Tibial nerve (tissue), 4 donors: ENCODE data around the gene DNASE1L1. TPM values are rescaled to one million over a fixed set of nuclear protein-coding genes. Genes with fewer than 3 reads are reported as not detected.
"Not testable (repeated sequence)": the region's sequence is repeated elsewhere in the genome, so short reads cannot be mapped to it uniquely, and the experiment has no call there.

ENCODE experiments used
- DNase-seq, 2 donors: peaks; one replicate each; pipeline ENCODE4 v3.0.0-alpha.2; 2019; ENCODE audit warnings: low spot score in 2 of 2
- H3K27ac ChIP-seq, 4 donors: fragments of 200-600 bp; sonication (generic) in 3 of 4; one replicate each; pipeline ENCODE4 v1.5.1; 2017 to 2019; ENCODE audit warnings: mild to moderate bottlenecking in 1 of 4
- H3K27me3 ChIP-seq, 2 donors: fragments of 200-600 bp; sonication (generic) in 1 of 2; one replicate each; pipeline versions ENCODE4 v1.5.1 to v1.6.0; 2017 to 2019
- H3K36me3 ChIP-seq, 3 donors: fragments of 200-600 bp; sonication (generic); one replicate each; pipeline ENCODE4 v1.5.1; 2018 to 2019
- H3K4me1 ChIP-seq, 4 donors: fragments of 200-600 bp; sonication (generic) in 3 of 4; one replicate each; pipeline ENCODE4 v1.5.1; 2017 to 2019
- H3K4me3 ChIP-seq, 4 donors: fragments of 200-600 bp; sonication (generic) in 3 of 4; one replicate each; pipeline ENCODE4 v1.5.1; 2017 to 2019; ENCODE audit warnings: mild to moderate bottlenecking in 1 of 4, moderate library complexity in 1 of 4
- H3K9me3 ChIP-seq, 4 donors: fragments of 200-600 bp; sonication (generic) in 3 of 4; one replicate each; pipeline ENCODE4 v1.5.1; 2017 to 2019
- EP300 ChIP-seq, 2 donors: sonication (generic); formaldehyde crosslinking; IDR thresholded peaks; one replicate each; pipeline ENCODE4 v1.6.1; 2017; ENCODE audit warnings: antibody characterized with exemption in 2 of 2, mild to moderate bottlenecking in 1 of 2
- POLR2A ChIP-seq, 2 donors: fragments of 450-650 bp; IDR thresholded peaks; one replicate each; pipeline ENCODE4 v1.6.1; 2017; ENCODE audit warnings: antibody characterized with exemption in 2 of 2, mild to moderate bottlenecking in 2 of 2, moderate library complexity in 2 of 2
- WGBS, 2 donors: methylation state at CpG; one replicate each; pipeline ENCODE4 v1.1.5; 2018; 5-methylcytosine and 5-hydroxymethylcytosine counted together
- total RNA-seq, 4 donors: library from RNA; depleted of rRNA; stranded (reverse); fragments of >200 nt; gene quantifications; one replicate each; pipeline ENCODE4 v1.1.0, GENCODE V29; 2016
- TF ChIP-seq, protein P1 (sequence below), 5 experiments: fragments of 200-600 bp in 3 of 5; fragments of 450-650 bp in 2 of 5; sonication (generic) in 3 of 5; IDR thresholded peaks; one replicate each; pipeline ENCODE4 v1.5.1; 2016 to 2019; ENCODE audit warnings: antibody characterized with exemption in 5 of 5, mild to moderate bottlenecking in 3 of 5, moderate library complexity in 2 of 5

The DNASE1L1 gene
- total RNA-seq, 4 donors from 2014 or later, result 21.4 to 36.0 (median 28.6) TPM

DNA sequence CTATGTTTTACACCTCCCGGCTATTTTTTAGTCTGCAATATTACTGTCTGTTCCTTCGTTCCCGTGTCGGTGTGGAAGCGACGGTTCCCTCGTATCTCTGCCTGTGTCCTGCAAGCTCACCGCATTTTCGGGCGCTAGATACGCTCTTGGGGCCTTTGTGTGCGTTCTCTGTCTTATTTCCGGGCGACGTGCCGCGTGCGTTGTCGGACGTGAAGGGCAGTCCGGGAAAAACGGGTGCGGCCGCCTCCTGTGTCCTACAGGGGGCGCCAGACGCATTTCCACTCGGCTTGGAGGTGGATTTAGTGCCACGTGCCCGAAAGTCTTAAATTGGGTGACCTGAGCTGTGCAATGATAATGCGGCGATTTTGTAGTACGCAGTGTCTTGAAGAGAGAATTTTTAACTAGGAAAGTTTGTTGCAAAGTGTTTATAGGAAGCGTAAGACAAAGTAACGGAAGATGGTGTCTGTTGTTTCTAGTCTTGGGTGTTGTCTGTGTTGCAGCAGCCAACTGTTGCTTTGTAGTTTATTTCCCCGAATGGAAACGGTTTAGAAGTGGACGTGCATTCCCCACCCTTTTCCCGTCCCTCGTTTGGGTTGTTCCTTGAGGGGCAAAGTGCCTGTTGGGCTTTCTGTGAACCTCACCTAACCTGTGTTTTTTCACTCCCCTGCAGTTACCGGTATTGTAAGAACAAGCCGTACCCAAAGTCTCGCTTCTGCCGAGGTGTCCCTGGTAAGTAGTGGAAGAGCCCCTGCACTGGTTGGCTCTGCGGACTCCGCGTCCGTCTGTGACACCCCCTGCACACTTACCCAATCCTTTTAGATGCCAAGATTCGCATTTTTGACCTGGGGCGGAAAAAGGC, 10.2 kb downstream of the DNASE1L1 start:
- Histone ChIP-seq H3K36me3 (peaks cover 0 to 23% (median 6%) of the 10 kb centered on the region in 3 donors), H3K27me3 (no peaks in the 10 kb centered on the region), H3K9me3 (no peaks in the 10 kb centered on the region), H3K27ac (peak overlapping the region; percentile 97 to 99 (median 98)), H3K4me1 (peaks cover 0 to 18% (median 0%) of the 10 kb centered on the region in 4 donors), H3K4me3 (peak overlapping the region; percentile 50 to 77 (median 71))
- WGBS, 2 donors, result 2 to 46% methylated on average over 33 to 49 of the region's 49 CpGs
- TF ChIP-seq, protein P1, sequence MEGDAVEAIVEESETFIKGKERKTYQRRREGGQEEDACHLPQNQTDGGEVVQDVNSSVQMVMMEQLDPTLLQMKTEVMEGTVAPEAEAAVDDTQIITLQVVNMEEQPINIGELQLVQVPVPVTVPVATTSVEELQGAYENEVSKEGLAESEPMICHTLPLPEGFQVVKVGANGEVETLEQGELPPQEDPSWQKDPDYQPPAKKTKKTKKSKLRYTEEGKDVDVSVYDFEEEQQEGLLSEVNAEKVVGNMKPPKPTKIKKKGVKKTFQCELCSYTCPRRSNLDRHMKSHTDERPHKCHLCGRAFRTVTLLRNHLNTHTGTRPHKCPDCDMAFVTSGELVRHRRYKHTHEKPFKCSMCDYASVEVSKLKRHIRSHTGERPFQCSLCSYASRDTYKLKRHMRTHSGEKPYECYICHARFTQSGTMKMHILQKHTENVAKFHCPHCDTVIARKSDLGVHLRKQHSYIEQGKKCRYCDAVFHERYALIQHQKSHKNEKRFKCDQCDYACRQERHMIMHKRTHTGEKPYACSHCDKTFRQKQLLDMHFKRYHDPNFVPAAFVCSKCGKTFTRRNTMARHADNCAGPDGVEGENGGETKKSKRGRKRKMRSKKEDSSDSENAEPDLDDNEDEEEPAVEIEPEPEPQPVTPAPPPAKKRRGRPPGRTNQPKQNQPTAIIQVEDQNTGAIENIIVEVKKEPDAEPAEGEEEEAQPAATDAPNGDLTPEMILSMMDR (IDR thresholded peaks at IDR 0.05), result peak; percentile 76 to 85 (median 84)
- TF ChIP-seq EP300 (IDR thresholded peaks at IDR 0.05), result no peak
- TF ChIP-seq POLR2A (IDR thresholded peaks at IDR 0.05), result no peak
- peak; percentile 75 to 83 for DNase-seq

DNA sequence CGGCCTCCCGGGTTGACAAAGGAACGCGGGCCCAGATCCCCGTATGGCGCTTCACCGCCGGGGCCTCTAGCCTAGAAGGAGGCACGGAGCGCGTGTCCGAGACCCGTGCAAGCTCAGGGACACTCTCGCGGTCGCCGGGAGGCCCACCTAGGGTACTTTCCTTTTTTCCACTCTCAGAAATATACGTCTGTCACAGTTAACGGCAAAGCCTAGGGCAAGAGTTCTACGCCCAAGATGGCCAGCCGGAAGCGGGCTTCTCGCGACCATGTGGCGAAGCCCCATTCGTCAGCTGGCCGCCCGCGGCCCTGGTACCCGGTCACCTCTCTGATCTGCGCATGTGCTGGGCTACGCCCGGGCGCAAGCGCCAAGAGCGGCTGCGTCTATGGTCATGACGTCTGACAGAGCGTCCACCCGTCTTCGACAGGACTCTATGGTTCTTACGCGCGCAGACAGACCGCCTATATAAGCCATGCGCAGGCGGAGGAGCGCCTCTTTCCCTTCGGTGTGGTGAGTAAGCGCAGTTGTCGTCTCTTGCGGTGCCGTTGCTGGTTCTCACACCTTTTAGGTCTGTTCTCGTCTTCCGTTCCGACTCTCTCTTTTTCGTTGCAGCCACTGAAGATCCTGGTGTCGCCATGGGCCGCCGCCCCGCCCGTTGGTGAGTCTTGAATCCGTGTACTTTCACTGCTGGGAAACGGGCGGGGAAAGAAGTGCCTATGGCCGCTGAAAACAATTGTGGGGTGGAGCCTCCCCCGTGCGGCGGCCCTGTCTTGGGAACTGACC, 11.0 kb downstream of the DNASE1L1 start, which contains the start of gene RPL10:
Gene RPL10, plus strand, starts transcription at position 490 of the 780 bp plus-strand sequence. Its CDS starts 143 bp downstream, at position 633.
- TF ChIP-seq POLR2A (IDR thresholded peaks at IDR 0.05), result peak; percentile 57 to 87
- TF ChIP-seq, protein P1 (IDR thresholded peaks at IDR 0.05), result peak in 1 of 5 experiments; percentile 8
- TF ChIP-seq EP300 (IDR thresholded peaks at IDR 0.05), result peak; percentile 87 to 99
- 0 to 36% methylated on average over 9 to 69 of the region's 69 CpGs for WGBS, 2 donors
- Histone ChIP-seq H3K4me3 (peak within 1 kb of the TSS; percentile 50 to 77 (median 71)), H3K9me3 (no peaks in the 10 kb centered on the region), H3K27me3 (no peaks in the 10 kb centered on the region), H3K4me1 (peaks cover 0 to 18% (median 0%) of the 10 kb centered on the region in 4 donors), H3K36me3 (peaks cover 0 to 23% (median 6%) of the 10 kb centered on the region in 3 donors), H3K27ac (peak within 1 kb of the TSS; percentile 97 to 99 (median 98))
- peak; percentile 80 to 81 for DNase-seq

DNA sequence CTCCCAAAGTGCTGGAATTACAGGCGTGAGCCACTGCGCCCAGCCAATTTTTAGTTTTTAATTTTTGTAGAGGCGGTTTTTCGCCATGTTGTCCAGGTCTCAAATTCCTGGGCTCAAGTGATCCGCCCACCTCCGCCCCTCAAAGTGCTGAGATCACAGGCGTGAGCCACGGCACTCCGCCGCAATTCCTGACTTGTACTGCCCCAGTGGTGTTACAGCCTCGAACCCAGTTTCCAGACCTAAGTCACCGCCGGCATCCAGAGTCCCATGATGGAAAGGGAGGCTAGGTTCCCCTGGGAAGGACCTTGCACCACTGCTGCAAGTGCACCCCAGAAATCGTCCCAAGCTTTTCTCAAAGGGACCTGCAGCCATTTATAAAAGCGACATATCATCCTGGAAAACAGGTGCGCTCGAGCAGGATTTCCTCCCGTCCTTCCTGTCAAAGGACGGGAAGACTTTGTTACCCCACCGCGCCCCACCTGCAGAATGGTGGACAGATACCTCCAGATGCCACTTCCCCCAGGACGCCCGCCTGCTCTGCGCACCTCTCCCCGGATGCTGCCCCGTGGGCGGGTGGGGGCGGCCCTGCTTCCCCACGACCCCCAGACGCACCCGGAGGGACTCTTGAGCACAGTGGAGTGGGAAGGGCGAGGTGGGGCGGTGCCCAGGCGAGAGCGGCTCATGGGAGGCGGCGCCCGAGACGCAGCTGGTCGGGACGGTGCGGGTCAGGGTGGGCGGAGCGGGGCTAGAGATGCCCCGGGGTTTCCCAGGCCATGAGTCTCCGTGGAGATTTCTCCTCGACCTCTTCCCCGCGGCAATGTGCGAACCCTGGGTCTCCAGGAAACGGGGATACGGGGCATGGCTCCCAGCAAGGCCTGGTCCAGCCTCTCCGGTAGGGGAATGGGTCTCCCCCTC, 11.8 kb downstream of the DNASE1L1 start:
- 10 to 46% methylated on average over 12 to 49 of the region's 53 CpGs for WGBS, 2 donors
- DNase-seq, result peak; percentile 52 to 54

GRCh38 chrX:154396363-154396762, 12.7 kb downstream of the DNASE1L1 start:
- Histone ChIP-seq H3K36me3 (peaks cover 0 to 23% (median 6%) of the 10 kb centered on the region in 3 donors), H3K27ac (peak overlapping the region in 2 of 4 donors; percentile 98 to 99), H3K4me1 (peaks cover 0 to 18% (median 0%) of the 10 kb centered on the region in 4 donors)
- 91 to 93% methylated on average over 3 to 17 of the region's 17 CpGs for WGBS, 2 donors
- H3K9me3 ChIP-seq, H3K4me3 ChIP-seq, DNase-seq, H3K27me3 ChIP-seq: not testable (repeated sequence)

More for the DNA sequence above, 11.8 kb downstream of the DNASE1L1 start:
- Histone ChIP-seq H3K9me3 (no peaks in the 10 kb centered on the region), H3K27me3 (no peaks in the 10 kb centered on the region), H3K27ac (peak overlapping the region; percentile 97 to 99 (median 98)), H3K36me3 (peaks cover 0 to 23% (median 6%) of the 10 kb centered on the region in 3 donors), H3K4me1 (peaks cover 0 to 18% (median 0%) of the 10 kb centered on the region in 4 donors), H3K4me3 (peak overlapping the region; percentile 50 to 77 (median 66))
- TF ChIP-seq POLR2A (IDR thresholded peaks at IDR 0.05) (peak; percentile 30 to 41), EP300 (IDR thresholded peaks at IDR 0.05) (no peak)
- TF ChIP-seq, protein P1 (IDR thresholded peaks at IDR 0.05), result no peak

GRCh38 chrX:154389812-154390747, 19.0 kb downstream of the DNASE1L1 start:
- H3K4me1 ChIP-seq, H3K36me3 ChIP-seq, H3K27me3 ChIP-seq, H3K9me3 ChIP-seq, DNase-seq: not testable (repeated sequence)
- H3K4me3 ChIP-seq, result peak overlapping the region in 1 of 4 donors; percentile 48
- WGBS, 2 donors, result no CpG with 5 or more reads among the region's 121 CpGs
- H3K27ac ChIP-seq, result peak overlapping the region in 2 of 4 donors; percentile 82 to 85

DNA sequence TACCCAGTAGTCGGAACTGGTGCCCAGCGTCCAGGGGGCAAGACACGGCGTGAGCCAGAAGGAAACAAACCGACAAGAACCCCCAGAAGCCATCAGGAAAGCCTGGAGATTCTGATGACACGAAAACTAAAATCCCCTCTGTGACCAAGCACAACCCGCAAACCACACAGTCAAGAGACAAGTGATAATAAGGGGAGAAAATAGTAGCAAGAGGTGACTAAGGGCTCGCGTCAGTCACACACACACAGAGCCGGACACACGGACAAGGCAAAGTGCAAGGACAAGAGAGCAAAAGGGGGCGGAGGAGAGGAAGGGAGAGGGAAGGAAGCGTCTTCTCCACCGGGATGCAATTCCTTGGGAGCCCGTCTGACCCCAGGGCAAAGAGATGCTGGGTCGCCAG, 20.4 kb downstream of the DNASE1L1 start:
- H3K4me3 ChIP-seq, H3K36me3 ChIP-seq, DNase-seq, H3K27me3 ChIP-seq, H3K9me3 ChIP-seq, H3K4me1 ChIP-seq, H3K27ac ChIP-seq: not testable (repeated sequence)
- WGBS, 2 donors, result no CpG with 5 or more reads among the region's 16 CpGs

GRCh38 chrX:154388094-154388493, 21.0 kb downstream of the DNASE1L1 start:
- no CpG with 5 or more reads among the region's 20 CpGs for WGBS, 2 donors
- H3K27me3 ChIP-seq, H3K4me1 ChIP-seq, H3K27ac ChIP-seq, H3K36me3 ChIP-seq, H3K9me3 ChIP-seq, DNase-seq, H3K4me3 ChIP-seq: not testable (repeated sequence)
